IPS DF 4.7 (cell line): Measurements from ENCODE around the gene LRRK2.
"Not testable (repeated sequence)": the region's sequence is repeated elsewhere in the genome, so short reads cannot be mapped to it uniquely, and the experiment has no call there.

Source experiments
- DNase-seq: peaks from one replicate; pipeline ENCODE4 v3.0.0-alpha.2; 2013; ENCODE audit warnings: low spot score; ENCODE audit errors: extremely low read depth

The LRRK2 gene

DNA sequence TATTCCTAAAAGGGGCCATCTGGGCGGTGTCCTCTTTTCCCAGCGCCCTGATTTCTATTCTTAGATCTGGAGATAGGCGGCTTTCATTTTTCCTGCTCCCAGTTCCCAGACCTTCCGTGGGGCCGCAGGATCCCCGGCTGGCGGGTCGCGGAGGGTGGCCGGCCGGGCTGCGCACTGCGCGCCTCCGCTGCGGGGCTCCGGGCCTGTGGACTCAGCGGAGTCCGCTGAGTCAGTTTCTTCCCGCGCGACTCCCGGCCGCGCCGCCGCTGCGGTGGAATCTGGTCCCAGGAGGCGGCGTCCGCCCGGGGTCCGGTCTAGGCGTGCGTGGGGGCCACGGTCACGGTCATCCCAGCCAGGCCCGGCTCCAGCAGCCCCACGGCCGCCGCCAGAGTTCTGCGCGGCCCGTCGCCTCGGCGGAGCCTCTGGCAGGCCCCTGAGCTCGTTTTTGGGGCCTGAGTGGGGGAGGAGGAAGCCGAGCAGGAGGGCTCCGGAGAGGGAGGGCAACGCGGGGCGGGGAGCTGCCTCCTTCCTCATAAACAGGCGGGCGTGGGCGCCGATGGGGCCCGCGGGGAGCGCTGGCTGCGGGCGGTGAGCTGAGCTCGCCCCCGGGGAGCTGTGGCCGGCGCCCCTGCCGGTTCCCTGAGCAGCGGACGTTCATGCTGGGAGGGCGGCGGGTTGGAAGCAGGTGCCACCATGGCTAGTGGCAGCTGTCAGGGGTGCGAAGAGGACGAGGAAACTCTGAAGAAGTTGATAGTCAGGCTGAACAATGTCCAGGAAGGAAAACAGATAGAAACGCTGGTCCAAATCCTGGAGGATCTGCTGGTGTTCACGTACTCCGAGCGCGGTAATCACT, at the start of gene LRRK2:
LRRK2 (plus strand) TSS at position 559 of the 853 bp plus-strand sequence; CDS start at position 694, 135 bp downstream.
- DNase-seq = no peak

GRCh38 chr12:40175045-40175444, 49.8 kb upstream of the LRRK2 start:
- no peak for DNase-seq

- no peak for DNase-seq
These were observed 49.3 kb upstream of the LRRK2 start for GRCh38 chr12:40175489-40175888.

DNA sequence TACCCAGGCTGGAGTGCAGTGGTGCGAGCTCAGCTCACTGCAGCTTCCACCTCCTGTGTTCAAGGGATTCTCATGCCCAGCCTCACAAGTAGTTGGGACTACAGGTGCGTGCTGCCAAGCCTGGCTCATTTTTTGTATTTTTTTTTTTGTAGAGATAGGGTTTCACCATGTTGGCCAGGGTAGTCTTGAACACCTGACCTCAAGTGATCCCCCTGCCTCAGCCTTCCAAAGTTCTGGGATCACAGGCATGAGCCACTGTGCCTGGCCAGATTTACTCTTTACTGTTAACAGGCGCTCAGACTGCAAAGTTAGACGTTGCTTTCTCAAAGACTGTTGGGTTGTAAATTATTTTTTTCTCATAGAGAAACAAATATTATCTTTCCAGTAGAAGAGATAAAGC, 46.1 kb upstream of the LRRK2 start:
- no peak for DNase-seq

DNA sequence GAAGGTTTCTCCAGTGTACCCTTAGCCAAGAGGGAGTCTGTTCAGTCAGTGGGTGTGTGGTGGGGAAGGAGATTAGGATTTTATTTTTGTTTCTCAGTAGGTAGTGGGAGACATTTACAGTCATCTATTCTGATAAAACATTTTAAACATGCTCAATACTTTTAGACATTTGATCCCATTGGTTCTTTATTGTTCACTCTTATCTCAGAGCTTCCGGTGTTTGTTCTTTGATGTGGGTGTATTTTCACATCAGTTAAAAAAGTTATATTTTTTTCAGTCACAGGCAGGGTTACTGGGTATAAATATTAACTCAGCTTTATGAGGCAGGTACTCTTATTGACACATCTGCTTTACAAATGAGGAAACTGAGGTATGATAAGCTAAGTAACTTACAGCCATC, 43.3 kb upstream of the LRRK2 start:
- no peak for DNase-seq

DNA sequence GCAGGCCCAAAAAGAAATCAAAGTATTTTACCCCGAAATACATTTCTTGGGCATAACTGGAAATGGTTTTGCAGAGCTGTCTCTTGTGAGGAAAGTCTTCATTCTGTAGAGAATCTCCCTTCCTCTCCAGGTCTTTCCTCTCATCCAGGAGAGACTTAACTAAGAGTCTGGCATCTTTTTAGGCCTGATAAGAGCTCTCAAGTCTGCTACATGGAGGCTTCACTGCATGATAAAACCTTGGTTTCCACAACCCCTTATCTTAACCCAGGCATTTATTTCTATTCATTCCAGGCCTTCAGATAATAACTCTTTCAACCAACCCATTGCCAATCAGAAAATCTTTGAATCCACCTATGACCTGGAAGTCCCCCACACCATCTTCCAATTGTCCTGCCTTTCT, 41.1 kb upstream of the LRRK2 start:
- no peak for DNase-seq

DNA sequence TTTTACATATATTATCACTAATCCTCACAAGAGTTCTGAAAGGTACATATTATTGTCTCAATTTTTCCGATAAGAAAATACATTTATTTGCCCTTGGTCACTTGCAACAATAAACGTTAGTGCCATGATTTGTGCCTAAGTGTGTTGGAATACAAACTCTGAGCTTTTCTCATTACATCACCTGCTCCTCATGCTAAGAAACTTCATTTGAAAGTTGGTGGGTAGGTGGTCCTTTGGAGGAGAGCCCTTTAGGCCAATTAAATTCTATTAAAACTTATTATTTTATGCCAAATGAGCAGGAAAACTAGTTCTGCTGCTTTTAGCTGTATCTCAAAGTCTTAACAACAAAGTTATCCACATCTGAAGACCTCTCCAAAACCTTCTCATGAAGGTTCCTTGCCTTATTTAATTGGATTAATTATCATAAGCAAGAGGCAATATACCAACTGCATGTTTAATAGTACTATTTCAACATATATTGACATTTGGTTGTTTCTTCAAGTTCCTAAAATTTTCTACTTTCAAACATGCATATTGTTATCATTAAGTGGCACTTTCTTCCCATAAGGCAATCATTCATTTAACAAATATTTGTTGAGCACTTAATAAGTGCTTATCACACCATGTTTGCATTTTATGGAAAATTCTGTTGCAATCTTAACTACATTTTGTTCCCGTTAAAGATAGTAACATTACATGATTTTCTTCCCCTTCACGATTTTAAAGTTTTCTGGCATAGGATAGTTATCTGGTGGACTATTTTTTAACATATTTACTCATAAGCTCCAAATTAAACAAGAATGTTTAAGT, 40.1 kb upstream of the LRRK2 start:
- no peak for DNase-seq

GRCh38 chr12:40185303-40185693, 39.5 kb upstream of the LRRK2 start:
- DNase-seq = no peak

GRCh38 chr12:40188558-40189320, 36.1 kb upstream of the LRRK2 start:
- DNase-seq = no peak

DNA sequence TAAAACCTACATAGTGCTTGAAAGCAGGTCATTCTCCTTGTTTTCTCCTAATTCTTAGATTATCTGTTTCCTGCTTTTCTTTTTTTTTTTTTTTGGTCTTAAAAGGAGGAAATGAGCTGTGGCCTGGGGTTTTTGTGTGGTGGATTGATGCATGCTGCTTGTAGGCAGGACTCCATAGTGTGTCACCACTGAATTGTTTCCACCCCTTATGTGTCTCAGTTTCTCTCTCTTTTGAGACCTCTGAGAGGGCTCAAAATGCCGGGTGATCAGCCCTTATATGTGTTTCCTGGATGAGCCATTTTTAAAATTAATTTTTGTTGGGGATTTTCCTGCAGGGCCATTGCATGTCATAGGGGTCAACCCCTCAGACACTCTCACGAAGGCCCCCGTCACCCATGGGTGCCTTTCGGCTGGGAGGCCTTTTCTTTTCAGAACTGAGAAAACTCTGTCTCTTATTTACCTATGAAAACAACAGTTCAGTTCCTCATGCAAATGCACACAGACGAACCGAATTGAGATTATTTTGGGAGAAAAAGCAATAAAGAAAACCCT, 32.0 kb upstream of the LRRK2 start:
- DNase-seq = no peak

GRCh38 chr12:40194846-40195245, 30.0 kb upstream of the LRRK2 start:
- no peak for DNase-seq

DNA sequence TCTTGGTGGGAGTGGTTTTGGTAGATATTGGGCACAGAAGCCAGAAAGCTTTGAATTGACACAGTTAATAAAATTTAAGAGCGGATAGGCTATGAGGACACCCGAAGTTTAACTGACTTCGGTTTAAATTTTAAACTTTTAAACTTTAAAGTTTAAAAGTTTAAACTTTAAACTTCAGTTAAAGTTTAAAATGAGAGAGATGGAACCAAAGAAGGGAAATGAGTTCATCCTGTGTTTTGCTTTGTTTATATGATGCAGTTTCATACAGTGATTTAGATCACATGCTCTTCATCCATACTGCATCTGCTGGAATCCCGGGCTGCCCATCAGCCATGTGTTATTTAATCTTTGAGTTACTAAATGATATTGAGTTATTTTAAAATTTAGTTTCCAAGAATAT, 27.2 kb upstream of the LRRK2 start:
- no peak for DNase-seq

DNA sequence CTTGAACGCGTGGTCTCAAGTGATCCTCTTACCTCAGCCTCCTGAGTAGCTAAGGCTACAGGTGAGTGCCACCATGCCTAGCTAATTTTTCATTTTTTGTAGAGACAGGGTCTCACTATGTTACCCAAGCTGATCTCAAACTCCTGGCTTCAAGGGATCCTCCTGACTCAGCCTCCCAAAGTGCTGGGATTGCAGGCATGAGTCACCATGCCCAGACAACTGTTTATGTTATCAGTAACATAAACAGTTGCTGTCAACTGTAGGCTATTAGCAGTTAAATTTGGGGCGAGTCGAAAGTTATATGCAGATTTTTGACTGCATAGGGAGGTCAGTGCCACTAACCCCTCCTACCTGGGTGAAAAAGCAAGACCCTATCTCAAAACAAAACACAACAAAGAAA, 26.2 kb upstream of the LRRK2 start:
- DNase-seq = no peak

GRCh38 chr12:40202095-40203059, 22.4 kb upstream of the LRRK2 start:
- no peak for DNase-seq

DNA sequence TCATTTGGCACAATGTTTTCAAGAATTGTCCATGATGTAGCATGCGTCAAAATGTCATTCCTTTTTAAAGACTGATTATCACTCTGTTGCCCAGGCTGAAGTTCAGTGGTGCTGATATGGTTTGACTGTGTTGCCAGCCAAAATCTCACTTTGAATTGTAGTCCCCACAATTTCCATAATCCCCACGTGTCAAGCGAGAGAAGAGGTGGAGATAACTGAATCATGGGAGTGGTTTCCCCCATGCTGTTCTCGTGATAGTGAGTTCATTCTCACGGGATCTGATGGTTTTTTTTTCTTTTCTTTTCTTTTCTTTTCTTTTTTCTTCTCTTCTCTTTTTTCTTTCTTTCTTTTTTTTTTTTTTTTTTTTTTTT, 21.8 kb upstream of the LRRK2 start:
- no peak for DNase-seq

DNA sequence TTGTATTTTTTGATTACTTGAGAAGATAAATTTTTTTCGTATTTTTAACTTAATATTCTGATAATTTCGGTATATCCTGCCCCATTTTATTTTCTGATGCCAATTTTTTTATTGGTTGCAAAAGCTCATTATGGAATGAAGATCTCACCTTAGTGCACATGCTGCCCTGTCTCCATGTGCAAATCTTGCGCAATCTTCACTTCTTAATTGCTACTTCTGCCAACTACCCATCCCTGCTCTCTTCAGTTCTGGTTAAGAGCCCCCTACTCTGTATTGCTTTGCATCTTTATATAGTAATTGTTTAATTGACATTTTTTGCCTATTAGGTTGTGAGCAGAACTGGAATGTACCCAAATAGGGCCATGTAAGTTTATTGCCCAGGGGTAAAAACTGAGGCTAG, 20.5 kb upstream of the LRRK2 start:
- DNase-seq = no peak

DNA sequence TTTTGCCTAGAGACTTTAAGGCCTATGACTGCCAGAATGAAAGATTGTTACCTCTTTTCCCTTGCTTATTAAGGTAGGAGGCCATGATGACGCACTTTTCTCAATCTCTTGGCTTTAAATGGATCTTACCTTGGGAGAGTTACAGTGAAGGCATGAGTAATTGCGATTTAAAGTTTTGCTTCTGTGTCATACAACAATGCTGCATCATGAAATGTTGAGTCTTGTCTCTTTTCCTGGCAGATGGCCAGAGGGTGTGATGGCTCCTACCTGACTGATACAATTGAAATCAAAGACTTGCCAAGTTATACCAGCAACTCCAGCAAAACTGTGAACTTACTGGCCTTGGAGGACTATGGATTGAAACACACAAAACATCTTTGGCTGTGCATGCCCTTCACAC, 17.2 kb upstream of the LRRK2 start:
- DNase-seq = no peak

GRCh38 chr12:40208707-40209446, 15.9 kb upstream of the LRRK2 start:
- DNase-seq = no peak

DNA sequence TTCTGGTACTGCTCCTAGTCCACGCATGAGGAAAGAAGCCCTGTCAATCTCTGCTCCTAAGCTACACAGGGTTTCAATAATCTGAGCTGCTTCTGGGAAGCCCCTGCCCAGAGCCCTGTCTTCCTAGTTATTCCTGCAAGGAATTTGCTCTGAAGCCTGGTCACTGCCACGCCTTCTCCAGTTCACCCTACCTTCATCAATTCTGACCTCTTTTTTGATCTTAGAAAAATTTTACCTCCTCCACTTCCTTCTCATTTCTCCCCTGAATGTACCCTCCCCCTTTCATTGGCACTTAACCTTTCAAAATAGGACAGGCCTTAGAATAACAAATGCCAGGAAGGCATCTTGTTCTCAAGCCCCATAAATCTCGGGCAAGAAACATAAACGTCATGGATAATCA, 14.9 kb upstream of the LRRK2 start:
- no peak for DNase-seq

DNA sequence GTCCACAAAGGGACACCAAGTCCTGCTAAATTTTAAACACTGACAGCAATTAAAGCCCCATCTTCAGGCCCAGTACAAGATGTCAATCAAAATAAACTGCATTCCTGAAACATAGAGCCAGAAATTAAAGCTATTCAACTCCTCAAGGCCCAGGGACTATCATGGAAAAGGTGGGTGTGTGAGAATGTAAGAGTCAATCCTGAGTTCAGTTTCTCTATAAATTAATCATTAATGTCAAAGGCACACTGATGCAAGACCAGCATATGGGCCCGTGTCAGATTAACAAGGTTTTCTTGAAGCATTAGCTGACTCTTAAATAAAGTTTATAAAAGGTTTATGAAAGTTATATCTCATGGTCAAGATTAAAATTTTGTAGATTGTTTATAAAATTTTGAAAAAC, 13.6 kb upstream of the LRRK2 start:
- DNase-seq = not testable (repeated sequence)
